Pancreas (tissue), 10 donors: ENCODE data around the gene ABRAXAS1. TPM values are rescaled to one million over a fixed set of nuclear protein-coding genes. Genes with fewer than 3 reads are reported as not detected.
"Not testable (repeated sequence)": the region's sequence is repeated elsewhere in the genome, so short reads cannot be mapped to it uniquely, and the experiment has no call there.

Experiments used
- ATAC-seq, 4 donors: fragments of 200-7000 bp; cut with Tn5 transposase; one replicate each; pipeline versions ENCODE4 v1.8.0 to v1.9.1; 2020; ENCODE audit warnings: mild to moderate bottlenecking in 4 of 4, moderate library complexity in 4 of 4
- DNase-seq, 6 donors: peaks; one replicate each; pipeline ENCODE4 v3.0.0-alpha.2; 2020
- FAIRE-seq: peaks from 2 replicates; lab custom pipeline; 2012; peaks lifted over from hg19 to GRCh38; lab: Jason Lieb, UNC
- H3K27ac ChIP-seq, 4 donors: fragments of 200-600 bp; sonication (generic); 1 replicate in 3 of 4; 2 replicates in 1 of 4; pipeline versions ENCODE4 v1.5.0 to v1.8.0; 2020
- H3K27me3 ChIP-seq, 4 donors: fragments of 200-600 bp; one replicate each; pipeline ENCODE4 v1.8.0; 2021
- H3K36me3 ChIP-seq, 3 donors: fragments of 200-600 bp; sonication (generic) in 1 of 3; one replicate each; pipeline versions ENCODE4 v1.5.0 to v1.8.0; 2020 to 2021
- H3K4me1 ChIP-seq, 3 donors: fragments of 200-600 bp; one replicate each; pipeline ENCODE4 v1.8.0; 2021
- H3K4me3 ChIP-seq, 4 donors: fragments of 200-600 bp; sonication (generic) in 2 of 4; one replicate each; pipeline versions ENCODE4 v1.5.0 to v1.8.0; 2020 to 2021
- H3K9me3 ChIP-seq, 4 donors: fragments of 200-600 bp; one replicate each; pipeline ENCODE4 v1.8.0; 2021
- CTCF ChIP-seq, 4 donors: fragments of 200-600 bp; sonication (generic) in 3 of 4; IDR thresholded peaks; one replicate each; pipeline versions ENCODE4 v1.5.0 to v1.8.0; 2021; ENCODE audit warnings: antibody characterized with exemption in 4 of 4
- WGBS, 2 donors: extraction: QIAGEN DNeasy Blood & Tissue Kit; methylation state at CpG; one replicate each; pipeline ENCODE4 v1.1.7; 2013; 5-methylcytosine and 5-hydroxymethylcytosine counted together
- intact Hi-C, 3 donors: fragments of 100-400 bp; cut with DNase I; formaldehyde crosslinking; loops; one replicate each; pipeline versions ENCODE4 v1.11.1 to v1.14.2; 2022
- polyA plus RNA-seq, 2 donors: library from polyadenylated mRNA; stranded (reverse); fragments of 200-250 nt; gene quantifications; one replicate each; pipeline ENCODE4 v1.2.3, GENCODE V29; 2013
- total RNA-seq, 6 donors: library from RNA; stranded (reverse); fragmentation: NEBNext Ultra II Directional in 4 of 6; extraction: Animal tissue kit (Norgen Biotek cat#: 25700) in 4 of 6; gene quantifications; one replicate each; pipeline versions ENCODE4 v1.2.1 to v1.2.4, GENCODE V29; 2021 to 2023
- donor health status: healthy with polysubstance abuse.
- donor health status: DM: no; HTN: no; CAD: no; lungs with moderate emphysema.
- donor health status: DM: no; HTN: no; CAD: no.
- donor health status: control.
- donor health status: control.
- donor health status: Bipolar disorder and iron deficiency.
- donor health status: DM: yes; HTN: yes; CAD: no.
- donor health status: DM: no; HTN: no; CAD: no.
- donor health status: DM: no; HTN: no; CAD: no.
- donor health status: DM: yes; HTN: yes; CAD: no.

ABRAXAS1 gene
- total and polyA plus RNA-seq, 8 donors: 2.3 to 8.2 (median 6.3) TPM

- FAIRE-seq (no peak), ATAC-seq (no peak)
- no peaks in the 10 kb centered on the region for H3K9me3 ChIP-seq
Observed at GRCh38 chr4:83498187-83498586, 13.3 kb upstream of the ABRAXAS1 start.

GRCh38 chr4:83496085-83496917 lies 11.4 kb upstream of the ABRAXAS1 start:
- H3K27ac ChIP-seq, H3K9me3 ChIP-seq, ATAC-seq, H3K36me3 ChIP-seq, H3K4me3 ChIP-seq, H3K4me1 ChIP-seq, intact Hi-C loops, FAIRE-seq, DNase-seq, H3K27me3 ChIP-seq: not testable (repeated sequence)
- WGBS, 2 donors: 84 to 86% methylated on average over 8 of the region's 8 CpGs

More at GRCh38 chr4:83498187-83498586, 13.3 kb upstream of the ABRAXAS1 start:
- Histone ChIP-seq H3K36me3 (no peaks in the 10 kb centered on the region), H3K4me3 (no peak overlapping the region), H3K4me1 (no peaks in the 10 kb centered on the region), H3K27ac (no peak overlapping the region), H3K27me3 (no peaks in the 10 kb centered on the region)
- 73 to 83% methylated on average over 1 of the region's 1 CpG for WGBS, 2 donors
- no peak for DNase-seq
- intact Hi-C loops: no loop called here
- TF ChIP-seq CTCF (IDR thresholded peaks at IDR 0.05): no peak

- peak; percentile 54 for FAIRE-seq
- no peak overlapping the region for H3K27ac ChIP-seq
- no peaks in the 10 kb centered on the region for H3K36me3 ChIP-seq
- WGBS, 2 donors: 0 to 2% methylated on average over 1 of the region's 1 CpG
- H3K9me3 ChIP-seq: no peaks in the 10 kb centered on the region
- no peaks in the 10 kb centered on the region for H3K4me1 ChIP-seq
- peak in 3 of 4 donors; percentile 19 to 55 (median 32) for TF ChIP-seq CTCF (IDR thresholded peaks at IDR 0.05)
- no peak overlapping the region for H3K4me3 ChIP-seq
- H3K27me3 ChIP-seq: no peaks in the 10 kb centered on the region
- intact Hi-C loops: no loop called here
- DNase-seq: no peak
- peak in 2 of 4 donors; percentile 63 to 70 for ATAC-seq
Observed at GRCh38 chr4:83490876-83491450, 6.1 kb upstream of the ABRAXAS1 start.

- H3K4me3 ChIP-seq: no peak overlapping the region
- H3K27me3 ChIP-seq: no peaks in the 10 kb centered on the region
- ATAC-seq (no peak), DNase-seq (no peak), FAIRE-seq (no peak)
- H3K27ac ChIP-seq: no peak overlapping the region
- H3K4me1 ChIP-seq: peaks cover 0 to 5% (median 0%) of the 10 kb centered on the region in 3 donors
- H3K9me3 ChIP-seq: no peaks in the 10 kb centered on the region
- 14 to 17% methylated on average over 1 of the region's 1 CpG for WGBS, 2 donors
- intact Hi-C loops: no loop called here
- no peaks in the 10 kb centered on the region for H3K36me3 ChIP-seq
- TF ChIP-seq CTCF (IDR thresholded peaks at IDR 0.05): no peak
Observed at GRCh38 chr4:83489711-83490326, 4.9 kb upstream of the ABRAXAS1 start.

- intact Hi-C loops: no loop called here
- DNase-seq: no peak
- no peaks in the 10 kb centered on the region for H3K27me3 ChIP-seq
- no peak overlapping the region for H3K27ac ChIP-seq
- H3K4me3 ChIP-seq: no peak overlapping the region
- no peak for FAIRE-seq
- no peaks in the 10 kb centered on the region for H3K36me3 ChIP-seq
- peaks cover 0 to 5% (median 0%) of the 10 kb centered on the region in 3 donors for H3K4me1 ChIP-seq
- TF ChIP-seq CTCF (IDR thresholded peaks at IDR 0.05): no peak
- 79 to 85% methylated on average over 3 of the region's 3 CpGs for WGBS, 2 donors
- no peak for ATAC-seq
- H3K9me3 ChIP-seq: no peaks in the 10 kb centered on the region
Observed at GRCh38 chr4:83486457-83487129, 1.7 kb upstream of the ABRAXAS1 start.
